GM10847 (cell line): ENCODE data around the gene CCKAR.

ENCODE experiments used
- POLR2A ChIP-seq: IDR thresholded peaks from 2 replicates; pipeline ENCODE4 v1.6.1; 2011; ENCODE audit not compliant: insufficient read length; ENCODE audit errors: extremely low read depth

Gene CCKAR, protein sequence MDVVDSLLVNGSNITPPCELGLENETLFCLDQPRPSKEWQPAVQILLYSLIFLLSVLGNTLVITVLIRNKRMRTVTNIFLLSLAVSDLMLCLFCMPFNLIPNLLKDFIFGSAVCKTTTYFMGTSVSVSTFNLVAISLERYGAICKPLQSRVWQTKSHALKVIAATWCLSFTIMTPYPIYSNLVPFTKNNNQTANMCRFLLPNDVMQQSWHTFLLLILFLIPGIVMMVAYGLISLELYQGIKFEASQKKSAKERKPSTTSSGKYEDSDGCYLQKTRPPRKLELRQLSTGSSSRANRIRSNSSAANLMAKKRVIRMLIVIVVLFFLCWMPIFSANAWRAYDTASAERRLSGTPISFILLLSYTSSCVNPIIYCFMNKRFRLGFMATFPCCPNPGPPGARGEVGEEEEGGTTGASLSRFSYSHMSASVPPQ

GRCh38 chr4:26490111-26490959 lies at the start of gene CCKAR:
Gene CCKAR (minus strand): TSS chr4:26490484. CDS start chr4:26490267, 217 bp downstream.
- TF ChIP-seq POLR2A, result no peak

GRCh38 chr4:26533685-26534084 lies 43.4 kb upstream of the CCKAR start:
- TF ChIP-seq POLR2A, result no peak

GRCh38 chr4:26531491-26532116 lies 41.3 kb upstream of the CCKAR start:
- no peak for TF ChIP-seq POLR2A

DNA sequence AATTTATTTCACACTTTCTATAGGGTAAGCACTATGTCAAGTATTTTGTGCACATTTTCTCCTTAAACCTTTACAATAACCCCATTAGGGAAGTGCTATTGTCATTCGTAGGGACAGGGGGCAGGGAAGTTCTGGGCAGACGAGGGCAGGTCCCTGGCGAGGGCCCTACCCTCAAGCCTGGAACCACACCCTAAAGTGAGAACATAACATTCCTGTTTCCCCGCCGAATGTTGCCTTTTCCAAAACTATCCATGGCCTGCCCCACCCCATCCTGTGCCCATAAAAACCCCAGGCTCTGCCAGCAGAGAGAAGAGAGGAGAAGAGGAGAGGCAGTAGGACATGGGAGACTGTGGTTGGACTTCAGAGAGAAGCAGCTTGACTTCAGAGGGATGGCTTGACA lies 39.8 kb upstream of the CCKAR start:
- no peak for TF ChIP-seq POLR2A

DNA sequence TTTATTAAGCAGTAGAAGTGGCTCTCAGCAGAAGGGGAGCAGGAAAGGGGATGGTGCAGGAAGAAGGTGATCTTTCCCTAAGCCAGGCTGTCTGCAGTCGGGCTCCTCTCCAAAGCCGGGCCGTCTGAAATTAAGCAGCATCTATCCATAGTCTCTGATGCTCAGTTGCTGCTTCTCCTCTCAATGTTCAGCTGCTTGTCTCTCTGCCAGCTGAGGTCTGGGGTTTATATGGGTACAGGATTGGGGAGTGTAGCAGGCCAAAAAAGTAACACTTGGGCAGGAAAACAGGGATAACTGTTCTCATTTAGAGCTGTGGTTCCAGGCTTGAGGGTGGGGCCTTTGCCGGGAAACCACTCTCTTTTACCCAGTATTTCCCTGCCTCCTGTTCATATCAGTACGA lies 39.2 kb upstream of the CCKAR start:
- TF ChIP-seq POLR2A, result no peak

DNA sequence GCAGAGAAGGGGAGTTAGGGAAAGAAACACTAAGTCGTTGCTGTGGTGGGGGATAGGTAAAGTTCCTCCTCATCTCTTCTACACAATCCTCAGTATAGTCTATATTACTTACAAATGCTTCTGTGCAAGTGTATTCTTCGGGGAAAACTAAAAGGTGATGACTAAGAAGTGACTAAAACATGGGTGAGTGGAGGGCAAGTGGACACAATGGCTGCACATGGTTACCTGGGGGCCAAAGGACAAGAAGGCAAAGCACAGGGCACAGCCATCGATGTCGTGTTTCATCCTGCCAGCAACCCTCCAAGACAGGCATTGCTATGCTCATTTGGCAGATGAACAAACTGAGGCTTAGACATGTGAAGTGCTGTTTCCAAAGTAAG lies 35.5 kb upstream of the CCKAR start:
- TF ChIP-seq POLR2A, result no peak

GRCh38 chr4:26525136-26525770 lies 35.0 kb upstream of the CCKAR start:
- TF ChIP-seq POLR2A, result no peak

DNA sequence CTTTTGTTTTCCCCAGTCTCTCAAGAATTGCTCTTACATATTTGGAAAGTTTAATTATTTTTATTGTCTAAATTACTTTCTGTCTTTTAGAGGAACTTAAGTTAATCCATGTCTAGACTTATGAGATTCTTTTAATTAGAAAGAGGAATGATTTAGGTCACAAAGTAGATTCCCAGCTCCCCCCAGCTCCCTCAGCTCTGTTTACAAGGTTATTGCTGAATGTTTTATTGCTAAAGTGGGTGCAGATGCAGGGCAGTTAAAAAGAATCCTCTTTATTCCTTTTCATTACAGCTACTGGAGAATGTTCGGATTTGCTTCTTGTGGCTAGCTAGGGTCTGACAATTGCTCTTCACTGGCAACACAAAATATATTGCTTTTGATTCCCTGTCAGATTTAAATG lies 33.7 kb upstream of the CCKAR start:
- no peak for TF ChIP-seq POLR2A

DNA sequence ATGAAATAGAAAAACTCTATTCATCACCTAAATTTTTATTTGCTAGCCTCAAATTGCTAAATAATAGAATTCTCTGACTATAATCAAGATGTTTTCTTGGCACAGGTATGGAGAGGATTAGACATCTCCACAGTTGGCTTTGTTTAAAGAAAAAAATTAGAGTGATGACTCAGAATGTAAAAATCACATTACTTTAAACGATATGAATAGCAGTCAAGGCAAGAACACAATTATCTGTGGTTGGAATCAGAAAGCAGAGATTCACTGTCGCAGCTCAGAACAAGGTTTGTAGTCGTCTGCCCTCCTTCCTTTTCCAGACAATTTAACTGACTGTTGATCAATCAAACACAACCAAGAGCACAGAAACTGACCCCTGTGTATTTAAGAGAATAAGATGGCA lies 32.2 kb upstream of the CCKAR start:
- no peak for TF ChIP-seq POLR2A

DNA sequence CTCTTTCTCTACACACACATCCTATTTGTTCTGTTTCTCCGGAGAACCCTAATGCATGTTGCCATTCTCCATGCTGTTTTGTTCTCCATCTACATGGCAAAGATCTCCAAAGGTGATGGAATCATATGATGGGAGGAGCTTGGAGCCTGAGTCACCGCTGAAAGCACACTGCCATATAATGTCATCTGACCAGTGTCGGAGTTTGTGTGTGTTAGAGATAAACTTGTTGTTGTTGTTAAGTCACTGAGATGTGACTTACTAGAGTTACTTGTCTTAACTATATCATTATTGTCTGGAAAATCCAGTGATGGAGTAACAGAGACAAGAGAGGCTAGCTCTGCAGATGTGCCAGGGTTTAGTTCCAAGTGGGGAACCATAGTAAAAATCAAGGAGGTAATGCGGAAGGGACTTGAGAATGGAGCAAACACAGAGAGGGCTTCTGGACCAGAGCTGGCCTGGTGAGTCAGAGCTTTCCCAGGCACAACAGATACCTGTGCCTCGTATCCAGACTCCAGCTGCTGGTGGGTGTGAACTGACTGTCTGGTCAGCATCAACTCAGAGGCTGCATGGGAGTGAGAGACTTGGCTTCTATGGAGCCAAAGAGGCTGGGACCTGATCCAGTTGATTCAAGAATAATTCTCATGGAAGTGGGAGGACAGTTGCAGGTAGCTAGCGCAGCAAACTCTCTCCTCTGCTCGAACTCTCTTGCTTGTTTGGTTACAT lies 30.6 kb upstream of the CCKAR start:
- no peak for TF ChIP-seq POLR2A

GRCh38 chr4:26515936-26516335 lies 25.7 kb upstream of the CCKAR start:
- no peak for TF ChIP-seq POLR2A

DNA sequence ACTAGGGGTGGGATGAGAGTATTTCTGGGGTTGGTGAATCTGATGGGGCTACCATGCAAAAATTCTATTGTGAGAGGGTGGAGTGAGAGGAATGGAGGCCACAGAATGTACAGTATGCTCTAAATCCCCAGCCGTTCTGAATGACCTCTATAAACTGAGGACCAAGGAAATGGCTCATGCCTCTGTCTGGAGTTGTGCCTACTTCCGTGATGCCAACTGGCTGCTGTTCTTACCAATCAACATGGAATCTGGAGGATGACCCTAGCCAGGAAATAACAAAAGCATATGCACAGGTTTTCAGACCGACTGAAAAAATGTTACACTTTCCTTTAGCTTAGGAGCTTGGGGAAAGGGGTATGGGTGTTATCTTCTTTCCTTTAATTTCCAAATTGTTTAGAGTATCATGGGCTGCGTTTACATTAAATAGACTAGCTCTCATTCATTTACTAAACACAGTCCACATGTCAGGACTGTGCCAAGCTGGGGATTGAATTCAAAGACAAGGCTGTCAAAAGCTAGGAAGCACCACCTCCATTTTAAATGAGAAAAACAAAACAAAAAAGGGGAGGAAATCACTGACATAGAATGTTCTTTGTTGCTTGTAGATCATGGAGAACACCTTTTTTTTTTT lies 20.2 kb upstream of the CCKAR start:
- TF ChIP-seq POLR2A, result no peak

GRCh38 chr4:26509681-26510333 lies 19.5 kb upstream of the CCKAR start:
- no peak for TF ChIP-seq POLR2A

DNA sequence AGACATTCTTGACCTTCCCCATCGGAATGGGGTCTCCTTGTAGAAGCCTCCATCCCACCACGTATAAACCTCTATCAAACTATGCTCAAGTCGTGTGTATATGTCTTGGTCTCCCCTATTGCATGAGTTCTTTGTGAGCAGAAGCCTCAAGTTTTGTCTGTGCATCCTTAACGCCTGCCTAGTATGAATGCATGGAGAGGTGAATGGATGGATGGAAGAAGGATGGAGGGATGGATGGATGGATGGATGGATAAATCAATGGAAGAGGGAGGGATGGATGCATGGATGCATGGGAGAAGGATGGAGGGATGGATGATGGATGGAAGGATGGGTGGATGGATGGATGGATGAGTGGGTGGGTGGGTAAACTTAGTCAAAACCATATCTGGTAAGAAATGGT lies 17.0 kb upstream of the CCKAR start:
- TF ChIP-seq POLR2A, result no peak
